GM19438 (cell line): Measurements from ENCODE around the gene SLF1.

Source experiments
- ATAC-seq: cut with Tn5 transposase; IDR thresholded peaks from one replicate; pipeline ENCODE4 v1.9.1; 2021; ENCODE audit warnings: low read depth; ENCODE audit not compliant: unreplicated experiment

Gene SLF1

GRCh38 chr5:94660506-94660905, 42.0 kb downstream of the SLF1 start:
- no peak for ATAC-seq

GRCh38 chr5:94661086-94661485, 42.6 kb downstream of the SLF1 start:
- ATAC-seq: no peak

- no peak for ATAC-seq
Measured at GRCh38 chr5:94667937-94668336, 49.5 kb downstream of the SLF1 start.

- no peak for ATAC-seq
Measured at GRCh38 chr5:94670726-94671125, 52.3 kb downstream of the SLF1 start.

GRCh38 chr5:94672746-94673145, 54.3 kb downstream of the SLF1 start:
- ATAC-seq: no peak

- no peak for ATAC-seq
Measured at GRCh38 chr5:94674490-94675382, 56.3 kb downstream of the SLF1 start.

- no peak for ATAC-seq
Measured at GRCh38 chr5:94675965-94676618, 57.6 kb downstream of the SLF1 start.

GRCh38 chr5:94682814-94683520, 64.5 kb downstream of the SLF1 start:
- no peak for ATAC-seq

- no peak for ATAC-seq
Measured at GRCh38 chr5:94689908-94690307, 71.4 kb downstream of the SLF1 start.

- ATAC-seq: no peak
Measured at GRCh38 chr5:94690778-94691177, 72.3 kb downstream of the SLF1 start.

- ATAC-seq: no peak
Measured at GRCh38 chr5:94691291-94691690, 72.8 kb downstream of the SLF1 start.

- no peak for ATAC-seq
Measured at GRCh38 chr5:94691949-94692348, 73.5 kb downstream of the SLF1 start.

- ATAC-seq: no peak
Measured at GRCh38 chr5:94692581-94692980, 74.1 kb downstream of the SLF1 start.

- no peak for ATAC-seq
Measured at GRCh38 chr5:94693043-94693822, 74.8 kb downstream of the SLF1 start.

GRCh38 chr5:94693845-94694370, 75.4 kb downstream of the SLF1 start:
- no peak for ATAC-seq

- no peak for ATAC-seq
Measured at GRCh38 chr5:94694671-94695070, 76.2 kb downstream of the SLF1 start.

- no peak for ATAC-seq
Measured at GRCh38 chr5:94698197-94698596, 79.7 kb downstream of the SLF1 start.

- ATAC-seq: no peak
Measured at GRCh38 chr5:94699562-94699961, 81.1 kb downstream of the SLF1 start.

GRCh38 chr5:94700592-94700991, 82.1 kb downstream of the SLF1 start:
- peak; percentile 67 for ATAC-seq

GRCh38 chr5:94702729-94703128, 84.3 kb downstream of the SLF1 start:
- peak; percentile 53 for ATAC-seq
